C4-2B (cell line): ENCODE measurements around the gene PCA3.

Source experiments
- CTCF ChIP-seq: fragments of 450-650 bp; conservative IDR thresholded peaks from 2 replicates; pipeline ENCODE4 v1.5.1; 2017; ENCODE audit warnings: mild to moderate bottlenecking
- ZFX ChIP-seq: fragments of 450-650 bp; IDR thresholded peaks from 2 replicates; pipeline ENCODE4 v1.6.1; 2017

DNA sequence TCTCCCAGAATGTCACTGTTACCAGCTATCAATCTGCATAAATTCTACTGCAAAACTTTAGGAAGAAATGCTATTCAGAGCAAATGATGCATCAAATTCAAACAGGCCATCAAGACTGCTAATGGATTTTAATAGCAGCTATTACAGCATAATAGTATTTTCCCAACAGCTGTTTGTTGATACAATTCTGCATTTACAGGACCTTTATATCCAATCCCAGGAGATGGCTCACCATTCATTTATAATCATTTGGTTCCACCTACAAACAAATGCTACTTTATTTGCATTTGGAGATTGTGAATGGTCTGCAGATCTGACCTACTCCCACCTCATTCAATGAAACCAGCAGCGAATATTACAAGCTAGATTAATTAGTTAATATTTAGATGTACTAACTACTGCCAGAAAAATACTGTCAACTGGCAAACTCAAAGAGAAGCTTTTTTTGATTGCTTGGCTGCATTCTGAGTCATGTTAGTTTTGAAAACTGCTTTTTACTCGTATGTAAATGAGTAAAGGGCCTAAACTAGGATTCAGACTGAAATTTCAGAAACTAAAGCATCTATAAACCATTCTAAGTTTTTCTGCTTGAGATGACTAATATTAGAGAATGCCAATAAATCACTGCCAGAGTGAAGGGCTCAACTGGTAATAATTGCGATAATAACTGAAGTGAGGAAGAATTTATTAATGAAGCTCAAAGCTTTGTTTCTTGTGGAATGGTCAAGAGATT, 7.1 kb upstream of the PCA3 start:
- TF ChIP-seq CTCF (no peak), ZFX (no peak)
